Measurements from ENCODE around the gene SCUBE3.
A peak's percentile ranks its signal among the peaks of the same experiment; 100 is the strongest.

SCUBE3 gene

GRCh38 chr6:35185971-35186370 is 27.8 kb upstream of the SCUBE3 start:
- no peak for DNase-seq (ENCODE audit: low spot score)
- Histone ChIP-seq H3K4me3 (no peak overlapping the region), H3K27ac (peak overlapping the region in 1 of 2 donors; percentile 64)
- TF ChIP-seq CTCF (IDR thresholded peaks at IDR 0.05): no peak

DNA sequence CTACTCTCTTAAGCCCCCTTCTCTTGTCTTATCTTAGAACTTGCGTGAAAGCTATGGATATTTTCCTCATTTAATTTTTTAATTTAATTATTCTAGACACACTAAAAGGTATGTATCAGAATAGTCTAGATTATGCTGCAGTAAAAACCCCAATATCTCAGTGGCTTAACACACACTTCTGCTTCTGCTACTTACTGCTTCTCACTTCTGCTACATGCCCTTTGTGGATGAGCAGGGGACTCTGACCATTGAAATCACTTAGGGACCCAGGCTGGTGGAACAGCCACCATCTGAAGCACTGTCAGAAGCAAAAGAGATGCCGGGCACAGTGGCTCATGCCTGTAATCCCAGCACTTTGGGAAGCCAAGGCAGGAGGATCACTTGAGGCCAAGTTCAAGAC is 27.2 kb upstream of the SCUBE3 start:
- H3K4me3 ChIP-seq: no peak overlapping the region
- no peak overlapping the region for H3K27ac ChIP-seq
- DNase-seq (ENCODE audit: low spot score): no peak
- TF ChIP-seq CTCF (IDR thresholded peaks at IDR 0.05): no peak

GRCh38 chr6:35188886-35189285 is 24.9 kb upstream of the SCUBE3 start:
- no peak for TF ChIP-seq CTCF (IDR thresholded peaks at IDR 0.05)
- Histone ChIP-seq H3K27ac (no peak overlapping the region), H3K4me3 (no peak overlapping the region)
- no peak for DNase-seq (ENCODE audit: low spot score)

- H3K27ac ChIP-seq: no peak overlapping the region
- no peak overlapping the region for H3K4me3 ChIP-seq
- TF ChIP-seq CTCF (IDR thresholded peaks at IDR 0.05): no peak
- no peak for DNase-seq (ENCODE audit: low spot score)
These were observed 23.4 kb upstream of the SCUBE3 start for GRCh38 chr6:35190306-35190705.

GRCh38 chr6:35191889-35192288 is 21.9 kb upstream of the SCUBE3 start:
- Histone ChIP-seq H3K4me3 (no peak overlapping the region), H3K27ac (no peak overlapping the region)
- TF ChIP-seq CTCF (IDR thresholded peaks at IDR 0.05): no peak
- DNase-seq (ENCODE audit: low spot score): no peak

- DNase-seq (ENCODE audit: low spot score): no peak
- no peak overlapping the region for H3K27ac ChIP-seq
- H3K4me3 ChIP-seq: no peak overlapping the region
- TF ChIP-seq CTCF (IDR thresholded peaks at IDR 0.05): no peak
These were observed 21.4 kb upstream of the SCUBE3 start for GRCh38 chr6:35192301-35192860.

DNA sequence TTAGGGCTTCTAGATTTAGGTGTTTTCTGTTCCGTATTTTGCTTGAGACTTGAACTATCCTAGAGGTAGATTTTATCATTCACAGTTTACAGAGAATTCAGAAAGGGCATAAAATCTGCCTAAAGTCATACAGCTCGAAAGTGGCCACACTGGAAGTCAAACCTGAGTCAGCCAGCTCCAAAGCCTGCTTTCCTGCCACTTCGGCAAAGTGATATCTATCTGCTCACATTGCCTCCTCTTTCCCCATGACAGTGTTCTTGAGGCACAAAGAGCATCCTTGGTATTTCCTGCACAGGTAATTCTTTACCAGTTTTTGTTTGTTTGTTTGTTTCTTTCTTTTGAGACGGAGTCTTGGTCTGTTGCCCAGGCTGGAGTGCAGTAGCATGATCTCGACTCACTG is 19.4 kb upstream of the SCUBE3 start:
- H3K4me3 ChIP-seq: no peak overlapping the region
- DNase-seq (ENCODE audit: low spot score): no peak
- no peak overlapping the region for H3K27ac ChIP-seq
- TF ChIP-seq CTCF (IDR thresholded peaks at IDR 0.05): no peak

Measured in coronary artery (tissue), 2 donors.